ENCODE measurements around the gene STK32C. TPM values are rescaled to one million over a fixed set of nuclear protein-coding genes. Genes with fewer than 3 reads are reported as not detected.

STK32C gene
- total RNA-seq, 3 donors from 2014 or later, result 5.6 to 12.8 (median 11.7) TPM

DNA sequence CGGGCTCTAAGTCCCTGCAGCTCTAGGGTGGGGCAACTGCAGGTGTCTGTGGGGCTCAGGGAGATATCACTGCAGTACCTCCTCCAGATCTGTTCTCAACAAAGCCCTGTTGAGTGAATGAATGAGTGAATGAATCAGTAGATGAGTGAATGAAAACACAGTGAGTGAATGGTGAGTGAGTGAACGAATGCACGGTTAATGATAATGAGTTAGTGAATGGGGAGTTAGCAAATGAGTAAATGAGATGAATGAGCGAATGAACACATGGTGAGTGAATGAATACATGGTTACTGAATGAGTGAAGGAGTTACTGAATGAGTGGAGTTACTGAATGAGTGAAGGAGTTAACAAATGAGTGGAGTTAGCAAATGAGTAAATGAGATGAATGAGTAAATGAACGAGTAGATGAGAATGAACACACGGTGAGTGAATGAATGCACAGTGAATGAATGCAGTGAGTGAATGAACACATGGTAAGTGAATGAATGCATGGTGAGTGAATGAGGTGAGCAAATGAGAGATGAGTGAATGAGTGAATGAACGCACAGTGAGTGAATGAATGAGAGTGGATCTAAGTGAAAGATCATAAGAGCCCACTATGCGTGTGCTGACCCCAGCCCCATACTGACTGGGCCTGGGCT lies 34.3 kb downstream of the STK32C start:
- Histone ChIP-seq H3K27me3 (no peaks in the 10 kb centered on the region), H3K27ac (no peak overlapping the region), H3K4me1 (peaks cover 0 to 3% of the 10 kb centered on the region in 2 donors), H3K4me3 (no peak overlapping the region), H3K36me3 (no peaks in the 10 kb centered on the region), H3K9me3 (no peaks in the 10 kb centered on the region)
- no peak for DNase-seq (ENCODE audit: low spot score in 2 of 2)
- intact Hi-C loops (cut with DNase I; ENCODE audit: low total_unique reads), result no loop called here
- TF ChIP-seq, protein P1, sequence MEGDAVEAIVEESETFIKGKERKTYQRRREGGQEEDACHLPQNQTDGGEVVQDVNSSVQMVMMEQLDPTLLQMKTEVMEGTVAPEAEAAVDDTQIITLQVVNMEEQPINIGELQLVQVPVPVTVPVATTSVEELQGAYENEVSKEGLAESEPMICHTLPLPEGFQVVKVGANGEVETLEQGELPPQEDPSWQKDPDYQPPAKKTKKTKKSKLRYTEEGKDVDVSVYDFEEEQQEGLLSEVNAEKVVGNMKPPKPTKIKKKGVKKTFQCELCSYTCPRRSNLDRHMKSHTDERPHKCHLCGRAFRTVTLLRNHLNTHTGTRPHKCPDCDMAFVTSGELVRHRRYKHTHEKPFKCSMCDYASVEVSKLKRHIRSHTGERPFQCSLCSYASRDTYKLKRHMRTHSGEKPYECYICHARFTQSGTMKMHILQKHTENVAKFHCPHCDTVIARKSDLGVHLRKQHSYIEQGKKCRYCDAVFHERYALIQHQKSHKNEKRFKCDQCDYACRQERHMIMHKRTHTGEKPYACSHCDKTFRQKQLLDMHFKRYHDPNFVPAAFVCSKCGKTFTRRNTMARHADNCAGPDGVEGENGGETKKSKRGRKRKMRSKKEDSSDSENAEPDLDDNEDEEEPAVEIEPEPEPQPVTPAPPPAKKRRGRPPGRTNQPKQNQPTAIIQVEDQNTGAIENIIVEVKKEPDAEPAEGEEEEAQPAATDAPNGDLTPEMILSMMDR (IDR thresholded peaks at IDR 0.05), result no peak
- TF ChIP-seq POLR2AphosphoS5 (IDR thresholded peaks at IDR 0.05), result no peak
- TF ChIP-seq POLR2A (IDR thresholded peaks at IDR 0.05), result no peak

DNA sequence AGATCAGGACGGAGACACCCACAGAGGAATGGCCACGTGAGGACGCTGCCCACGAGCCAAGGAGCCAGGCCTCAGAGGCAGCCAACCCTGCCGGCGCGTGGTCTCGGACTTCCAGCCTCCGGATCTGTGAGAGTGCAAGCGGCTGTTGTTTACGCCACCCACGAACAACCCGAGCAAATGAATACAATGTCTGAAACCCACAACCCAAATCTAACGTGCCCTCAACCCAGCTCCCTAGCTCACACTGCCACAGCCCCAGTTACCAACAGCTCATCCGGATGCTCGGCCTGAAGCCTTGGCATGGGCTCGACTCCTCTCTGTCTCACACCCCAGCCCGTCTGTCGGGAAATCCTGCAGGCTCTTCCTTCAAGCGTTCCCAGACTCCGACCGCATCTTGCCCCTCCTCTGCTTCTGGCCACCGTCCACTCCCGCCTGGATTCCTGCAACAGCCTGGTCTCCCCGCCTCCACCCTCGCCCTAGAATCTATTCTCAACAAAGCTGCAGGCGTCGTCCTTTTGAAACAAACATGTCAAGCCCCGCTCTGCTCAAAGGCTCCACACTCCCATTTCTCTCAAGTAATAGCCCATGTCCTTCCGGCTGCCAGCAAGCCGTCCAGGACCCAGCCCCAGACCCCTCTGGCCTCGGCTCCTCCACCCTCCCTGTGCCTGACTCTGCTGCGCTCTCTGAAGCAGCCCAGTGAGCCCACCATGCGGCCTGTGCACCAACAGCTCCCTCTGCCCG lies 35.3 kb downstream of the STK32C start:
- peak overlapping the region in 1 of 3 donors; percentile 47 for H3K4me3 ChIP-seq
- H3K27ac ChIP-seq, result peak overlapping the region in 1 of 2 donors; percentile 48
- peaks cover 0 to 3% of the 10 kb centered on the region in 2 donors for H3K4me1 ChIP-seq
- no peak for DNase-seq (ENCODE audit: low spot score in 2 of 2)
- intact Hi-C loops (cut with DNase I; ENCODE audit: low total_unique reads), result no loop called here
- no peaks in the 10 kb centered on the region for H3K27me3 ChIP-seq
- no peaks in the 10 kb centered on the region for H3K9me3 ChIP-seq
- TF ChIP-seq POLR2AphosphoS5 (IDR thresholded peaks at IDR 0.05) (no peak), POLR2A (IDR thresholded peaks at IDR 0.05) (no peak)
- TF ChIP-seq, protein P1 (IDR thresholded peaks at IDR 0.05), result no peak
- no peaks in the 10 kb centered on the region for H3K36me3 ChIP-seq

DNA sequence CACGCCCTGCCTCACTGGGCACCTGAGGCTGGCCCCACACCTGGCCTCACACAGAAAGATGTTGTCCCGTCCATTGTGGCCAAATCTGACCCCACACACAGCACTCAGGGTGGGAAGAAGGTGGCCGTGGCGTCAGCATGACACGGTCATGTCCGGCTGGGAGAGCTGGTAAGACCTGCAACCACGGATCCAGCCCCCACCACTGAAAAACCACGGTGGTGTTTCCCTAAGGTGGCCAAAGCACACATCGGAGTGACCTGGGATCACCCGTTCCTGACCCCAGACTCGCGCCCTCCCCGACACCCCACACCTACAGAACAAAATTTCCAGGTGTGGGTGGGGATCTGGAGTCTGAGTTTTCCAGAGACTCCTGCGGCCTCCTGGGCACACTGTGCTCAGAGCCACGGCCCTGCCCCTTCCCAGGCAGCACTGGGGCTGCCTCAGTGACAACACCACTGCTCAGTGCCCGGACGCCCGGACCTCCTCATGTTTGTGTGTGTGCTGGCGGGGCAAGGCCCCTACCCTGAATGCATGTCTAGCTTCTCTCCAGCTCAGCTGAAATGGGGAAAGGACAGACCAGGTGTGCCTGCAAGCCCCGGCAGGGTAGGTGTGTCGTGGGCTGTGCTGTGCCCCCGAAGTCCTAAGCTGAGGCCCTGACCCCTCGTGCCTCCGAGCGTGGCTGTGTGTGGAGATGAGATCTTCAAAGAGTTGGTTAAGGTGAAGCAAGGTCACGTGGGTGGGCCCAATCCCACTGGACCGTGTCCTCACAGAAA lies 36.1 kb downstream of the STK32C start:
- TF ChIP-seq, protein P1 (IDR thresholded peaks at IDR 0.05), result no peak
- TF ChIP-seq POLR2A (IDR thresholded peaks at IDR 0.05) (no peak), POLR2AphosphoS5 (IDR thresholded peaks at IDR 0.05) (no peak)

DNA sequence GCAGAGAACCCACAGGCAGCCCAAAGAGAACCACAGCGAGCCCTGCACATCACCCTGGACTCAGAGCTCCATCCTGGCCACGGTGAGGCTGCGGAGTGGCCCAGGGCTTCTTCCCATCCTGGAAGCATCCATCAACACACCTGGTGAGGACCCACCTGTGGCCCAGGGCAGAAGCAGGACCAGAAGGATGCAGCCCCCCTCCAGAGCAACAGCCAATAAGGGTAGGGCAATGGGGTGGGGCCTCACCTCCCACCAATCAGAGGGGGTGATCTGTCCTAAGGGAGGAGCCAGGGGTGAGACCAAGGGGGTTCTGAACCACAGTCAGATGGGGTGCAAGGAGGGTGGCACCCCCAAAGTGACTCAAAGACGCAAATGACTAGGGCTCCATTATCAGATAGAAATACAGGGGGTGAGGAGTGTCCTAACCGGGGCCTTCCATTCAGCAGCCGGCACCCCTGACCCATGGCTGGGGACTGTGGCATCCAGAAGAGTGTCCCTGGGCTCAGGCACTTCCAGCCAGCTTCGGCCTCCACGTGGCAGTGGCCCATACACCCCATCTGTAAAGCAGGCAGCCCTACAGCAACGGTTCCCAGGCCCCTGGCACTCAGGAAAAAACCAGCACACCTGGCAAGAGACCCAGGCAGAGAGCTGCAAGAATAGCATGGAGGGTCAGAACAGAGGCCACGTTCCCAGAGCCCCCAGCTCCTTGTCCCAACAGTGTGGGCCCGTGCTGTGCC lies 36.9 kb downstream of the STK32C start:
- no peak for TF ChIP-seq POLR2A (IDR thresholded peaks at IDR 0.05)
- TF ChIP-seq POLR2AphosphoS5 (IDR thresholded peaks at IDR 0.05), result no peak
- TF ChIP-seq, protein P1 (IDR thresholded peaks at IDR 0.05), result no peak
- Histone ChIP-seq H3K27me3 (no peaks in the 10 kb centered on the region), H3K4me3 (no peak overlapping the region), H3K27ac (no peak overlapping the region), H3K4me1 (peaks cover 0 to 3% of the 10 kb centered on the region in 2 donors), H3K36me3 (no peaks in the 10 kb centered on the region), H3K9me3 (no peaks in the 10 kb centered on the region)
- intact Hi-C loops (cut with DNase I; ENCODE audit: low total_unique reads), result no loop called here
- no peak for DNase-seq (ENCODE audit: low spot score in 2 of 2)

More for the DNA sequence above, 36.1 kb downstream of the STK32C start:
- Histone ChIP-seq H3K27ac (peak overlapping the region in 1 of 2 donors; percentile 48), H3K27me3 (no peaks in the 10 kb centered on the region), H3K4me1 (peaks cover 0 to 3% of the 10 kb centered on the region in 2 donors), H3K36me3 (no peaks in the 10 kb centered on the region), H3K4me3 (no peak overlapping the region), H3K9me3 (no peaks in the 10 kb centered on the region)
- no peak for DNase-seq (ENCODE audit: low spot score in 2 of 2)
- intact Hi-C loops (cut with DNase I; ENCODE audit: low total_unique reads), result no loop called here

Measured in breast epithelium (tissue), 4 donors.